Colon (tissue), 2 donors: ENCODE data around the gene TNS1.
"Not testable (repeated sequence)": the region's sequence is repeated elsewhere in the genome, so short reads cannot be mapped to it uniquely, and the experiment has no call there.

Experiments
- FAIRE-seq: peaks from 2 replicates; lab custom pipeline; 2012; peaks lifted over from hg19 to GRCh38; lab: Jason Lieb, UNC
- donor health status: control.
- donor health status: control.

TNS1 gene

GRCh38 chr2:218029366-218030360 is 26.9 kb upstream of the TNS1 start:
- FAIRE-seq: no peak

- FAIRE-seq: no peak
These were observed 26.0 kb upstream of the TNS1 start for GRCh38 chr2:218028562-218029348.

- FAIRE-seq: no peak
These were observed 25.3 kb upstream of the TNS1 start for GRCh38 chr2:218028189-218028495.

- FAIRE-seq: no peak
These were observed 24.8 kb upstream of the TNS1 start for GRCh38 chr2:218027426-218028188.

- FAIRE-seq: no peak
These were observed 24.1 kb upstream of the TNS1 start for GRCh38 chr2:218026676-218027425.

- no peak for FAIRE-seq
These were observed 23.4 kb upstream of the TNS1 start for GRCh38 chr2:218026244-218026643.

- no peak for FAIRE-seq
These were observed 22.1 kb upstream of the TNS1 start for GRCh38 chr2:218024871-218025270.

- no peak for FAIRE-seq
These were observed 21.5 kb upstream of the TNS1 start for GRCh38 chr2:218024336-218024735.

GRCh38 chr2:218023636-218024035 is 20.8 kb upstream of the TNS1 start:
- FAIRE-seq: no peak

GRCh38 chr2:218022851-218023530 is 20.2 kb upstream of the TNS1 start:
- no peak for FAIRE-seq

GRCh38 chr2:218022131-218022850 is 19.5 kb upstream of the TNS1 start:
- no peak for FAIRE-seq

- no peak for FAIRE-seq
These were observed 18.8 kb upstream of the TNS1 start for GRCh38 chr2:218021536-218022071.

GRCh38 chr2:218020966-218021535 is 18.3 kb upstream of the TNS1 start:
- FAIRE-seq: no peak

- FAIRE-seq: no peak
These were observed 17.5 kb upstream of the TNS1 start for GRCh38 chr2:218020281-218020680.

- no peak for FAIRE-seq
These were observed 16.7 kb upstream of the TNS1 start for GRCh38 chr2:218019411-218020060.

- FAIRE-seq: not testable (repeated sequence)
These were observed 16.0 kb upstream of the TNS1 start for GRCh38 chr2:218018842-218019125.

- no peak for FAIRE-seq
These were observed 14.6 kb upstream of the TNS1 start for GRCh38 chr2:218017211-218018053.

GRCh38 chr2:218016810-218017209 is 14.0 kb upstream of the TNS1 start:
- no peak for FAIRE-seq
